DOHH2 (cell line): ENCODE data around the gene MAT1A.

ENCODE experiments used
- EZH2phosphoT487 ChIP-seq: fragments of 200-600 bp; sonication (generic); IDR thresholded peaks from 2 replicates; pipeline ENCODE4 v1.6.1; 2017; ENCODE audit warnings: borderline replicate concordance, mild to moderate bottlenecking, antibody characterized with exemption, low read length, moderate library complexity, mixed read lengths
- TF ChIP-seq, protein P1 (sequence below): fragments of 200-600 bp; sonication (generic); IDR thresholded peaks from one replicate; pipeline ENCODE4 v1.5.1; 2014; ENCODE audit warnings: antibody characterized with exemption, mild to moderate bottlenecking, low read depth, low read length; ENCODE audit not compliant: poor library complexity, severe bottlenecking

DNA sequence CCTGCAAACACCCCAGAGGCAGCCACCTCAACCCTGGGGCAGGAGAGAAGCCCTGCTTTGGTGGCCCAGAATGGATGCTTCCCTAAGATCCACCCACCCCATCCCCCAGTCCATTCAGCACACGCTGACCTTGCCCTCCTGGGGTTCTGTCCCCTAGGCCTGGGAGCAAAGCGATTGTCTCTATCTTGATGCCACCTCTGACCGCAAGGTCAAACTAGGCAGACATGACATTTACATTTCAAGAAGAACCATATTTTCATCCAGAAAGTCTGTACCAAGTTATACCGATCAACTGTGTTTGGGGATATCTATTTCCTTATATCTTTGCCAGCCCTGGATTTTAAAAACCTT, 23.0 kb downstream of the MAT1A start:
- TF ChIP-seq, protein P1, sequence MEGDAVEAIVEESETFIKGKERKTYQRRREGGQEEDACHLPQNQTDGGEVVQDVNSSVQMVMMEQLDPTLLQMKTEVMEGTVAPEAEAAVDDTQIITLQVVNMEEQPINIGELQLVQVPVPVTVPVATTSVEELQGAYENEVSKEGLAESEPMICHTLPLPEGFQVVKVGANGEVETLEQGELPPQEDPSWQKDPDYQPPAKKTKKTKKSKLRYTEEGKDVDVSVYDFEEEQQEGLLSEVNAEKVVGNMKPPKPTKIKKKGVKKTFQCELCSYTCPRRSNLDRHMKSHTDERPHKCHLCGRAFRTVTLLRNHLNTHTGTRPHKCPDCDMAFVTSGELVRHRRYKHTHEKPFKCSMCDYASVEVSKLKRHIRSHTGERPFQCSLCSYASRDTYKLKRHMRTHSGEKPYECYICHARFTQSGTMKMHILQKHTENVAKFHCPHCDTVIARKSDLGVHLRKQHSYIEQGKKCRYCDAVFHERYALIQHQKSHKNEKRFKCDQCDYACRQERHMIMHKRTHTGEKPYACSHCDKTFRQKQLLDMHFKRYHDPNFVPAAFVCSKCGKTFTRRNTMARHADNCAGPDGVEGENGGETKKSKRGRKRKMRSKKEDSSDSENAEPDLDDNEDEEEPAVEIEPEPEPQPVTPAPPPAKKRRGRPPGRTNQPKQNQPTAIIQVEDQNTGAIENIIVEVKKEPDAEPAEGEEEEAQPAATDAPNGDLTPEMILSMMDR = no peak
- TF ChIP-seq EZH2phosphoT487 = no peak
